Brain microvascular endothelial cell (primary cell): ENCODE measurements around the gene CYP2J2.
"Not testable (repeated sequence)": the region's sequence is repeated elsewhere in the genome, so short reads cannot be mapped to it uniquely, and the experiment has no call there.

Source experiments
- DNase-seq: peaks from one replicate; pipeline ENCODE4 v3.0.0-alpha.2; 2020
- H3K27ac ChIP-seq: fragments of 250-450 bp; sonication (Bioruptor Pico); 2 replicates; pipeline ENCODE4 v1.5.1; 2020; ENCODE audit warnings: mild to moderate bottlenecking, moderate library complexity
- H3K27me3 ChIP-seq: fragments of 250-450 bp; sonication (Bioruptor Pico); replicated peaks from 2 replicates; pipeline ENCODE4 v1.5.1; 2020; ENCODE audit warnings: mild to moderate bottlenecking
- H3K36me3 ChIP-seq: fragments of 250-450 bp; sonication (Bioruptor Pico); replicated peaks from 2 replicates; pipeline ENCODE4 v1.5.1; 2020; ENCODE audit warnings: mild to moderate bottlenecking
- H3K4me3 ChIP-seq: 2 replicates; pipeline ENCODE4 v1.5.1; 2011; ENCODE audit warnings: low read depth, mild to moderate bottlenecking, control low read depth, low read length, moderate library complexity
- in situ Hi-C: cut with HindIII; loops from 2 replicates; pipeline ENCODE4 v1.10.0; 2017; ENCODE audit warnings: low sequenced_read_pairs, low pct_ligation_motif_present
- TF ChIP-seq, protein P1 (sequence below): IDR thresholded peaks from 2 replicates; pipeline ENCODE4 v1.5.1; 2011; ENCODE audit warnings: low read depth, mild to moderate bottlenecking, moderate library complexity, low read length, control low read depth, inconsistent platforms; ENCODE audit errors: missing control alignments

CYP2J2 gene

DNA sequence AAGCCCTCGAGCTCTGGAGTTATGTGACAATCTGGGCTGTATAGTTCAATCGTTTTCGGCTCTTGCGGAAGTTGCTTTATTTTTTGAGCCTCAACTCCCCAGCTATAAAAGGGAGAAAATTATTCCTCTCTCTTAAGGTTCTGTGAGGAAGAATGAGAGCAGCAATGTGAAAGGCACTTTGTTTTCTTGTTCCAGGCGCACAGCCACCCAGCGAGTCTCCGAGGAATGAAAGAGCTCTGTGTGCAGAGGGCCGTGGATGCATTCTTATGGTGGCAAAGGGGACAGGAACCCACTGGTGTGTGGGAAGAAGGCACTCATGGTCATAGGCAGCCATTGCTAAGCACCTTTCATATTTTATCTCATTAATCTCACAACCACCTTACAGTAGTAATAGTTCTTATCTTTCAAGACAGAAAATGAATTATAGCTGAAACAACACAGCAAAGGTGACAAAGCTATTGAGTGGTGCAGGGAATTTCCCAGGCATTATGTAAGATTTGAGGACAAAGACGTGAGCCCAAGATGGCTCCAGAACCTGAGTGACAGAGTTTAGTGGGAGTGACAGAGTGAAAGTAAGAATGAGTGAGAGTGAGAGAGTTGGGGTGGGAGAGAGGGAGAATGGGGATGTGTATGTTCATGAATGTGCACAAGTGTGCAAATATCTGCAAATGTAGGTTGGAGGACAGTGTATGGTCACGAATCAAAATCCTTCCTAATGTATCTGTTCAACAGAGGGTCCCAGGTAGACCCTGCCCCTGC lies 9.4 kb downstream of the CYP2J2 start:
- Histone ChIP-seq H3K27ac (no peak overlapping the region), H3K4me3 (no peak overlapping the region), H3K27me3 (no peaks in the 10 kb centered on the region), H3K36me3 (no peaks in the 10 kb centered on the region)
- TF ChIP-seq, protein P1, sequence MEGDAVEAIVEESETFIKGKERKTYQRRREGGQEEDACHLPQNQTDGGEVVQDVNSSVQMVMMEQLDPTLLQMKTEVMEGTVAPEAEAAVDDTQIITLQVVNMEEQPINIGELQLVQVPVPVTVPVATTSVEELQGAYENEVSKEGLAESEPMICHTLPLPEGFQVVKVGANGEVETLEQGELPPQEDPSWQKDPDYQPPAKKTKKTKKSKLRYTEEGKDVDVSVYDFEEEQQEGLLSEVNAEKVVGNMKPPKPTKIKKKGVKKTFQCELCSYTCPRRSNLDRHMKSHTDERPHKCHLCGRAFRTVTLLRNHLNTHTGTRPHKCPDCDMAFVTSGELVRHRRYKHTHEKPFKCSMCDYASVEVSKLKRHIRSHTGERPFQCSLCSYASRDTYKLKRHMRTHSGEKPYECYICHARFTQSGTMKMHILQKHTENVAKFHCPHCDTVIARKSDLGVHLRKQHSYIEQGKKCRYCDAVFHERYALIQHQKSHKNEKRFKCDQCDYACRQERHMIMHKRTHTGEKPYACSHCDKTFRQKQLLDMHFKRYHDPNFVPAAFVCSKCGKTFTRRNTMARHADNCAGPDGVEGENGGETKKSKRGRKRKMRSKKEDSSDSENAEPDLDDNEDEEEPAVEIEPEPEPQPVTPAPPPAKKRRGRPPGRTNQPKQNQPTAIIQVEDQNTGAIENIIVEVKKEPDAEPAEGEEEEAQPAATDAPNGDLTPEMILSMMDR = no peak
- DNase-seq = no peak
- in situ Hi-C loops = no loop called here

DNA sequence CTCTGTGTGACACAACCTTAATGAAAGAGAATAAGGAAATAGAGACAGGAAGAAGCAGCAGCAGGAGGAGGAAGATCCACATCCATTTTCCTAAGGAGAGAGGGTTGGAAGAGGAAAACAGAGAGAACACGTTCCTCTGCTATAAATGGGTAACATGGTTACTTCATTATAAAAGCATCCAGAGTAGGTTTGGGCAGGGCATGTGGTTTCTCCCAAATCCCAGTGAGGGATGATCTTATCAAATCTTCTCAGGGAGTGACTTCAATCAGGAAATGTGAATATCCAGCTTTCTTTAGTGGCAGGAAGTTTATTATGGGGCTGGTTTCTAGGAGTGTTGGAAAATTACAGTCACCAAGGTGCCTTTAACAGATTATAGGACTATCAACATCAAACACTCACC lies 11.1 kb downstream of the CYP2J2 start:
- no peak for DNase-seq
- Histone ChIP-seq H3K36me3 (no peaks in the 10 kb centered on the region), H3K4me3 (no peak overlapping the region), H3K27ac (no peak overlapping the region), H3K27me3 (no peaks in the 10 kb centered on the region)
- TF ChIP-seq, protein P1 = no peak
- in situ Hi-C loops = no loop called here

DNA sequence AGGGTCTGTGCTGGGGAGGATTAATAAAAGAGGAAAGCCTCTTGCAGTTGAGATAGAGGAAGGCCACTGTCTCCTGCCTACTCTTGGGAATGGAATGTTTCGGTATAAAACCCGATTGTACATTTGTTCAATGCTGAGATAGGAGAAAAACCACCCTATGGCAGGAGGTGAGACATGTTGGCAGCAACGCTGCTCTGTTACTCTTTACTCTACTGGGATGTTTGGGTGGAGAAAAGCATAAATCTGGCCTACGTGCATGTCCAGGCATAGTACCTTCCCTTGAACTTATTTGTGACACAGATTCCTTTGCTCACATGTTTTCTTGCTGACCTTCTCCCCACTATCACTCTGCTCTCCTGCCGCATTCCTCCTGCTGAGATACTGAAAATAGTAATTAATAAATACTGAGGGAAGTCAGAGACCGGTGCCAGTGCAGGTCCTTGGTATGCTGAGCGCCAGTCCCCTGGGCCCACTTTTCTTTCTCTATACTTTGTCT lies 11.7 kb downstream of the CYP2J2 start:
- H3K4me3 ChIP-seq, H3K36me3 ChIP-seq, in situ Hi-C loops, DNase-seq, H3K27me3 ChIP-seq, H3K27ac ChIP-seq: not testable (repeated sequence)

DNA sequence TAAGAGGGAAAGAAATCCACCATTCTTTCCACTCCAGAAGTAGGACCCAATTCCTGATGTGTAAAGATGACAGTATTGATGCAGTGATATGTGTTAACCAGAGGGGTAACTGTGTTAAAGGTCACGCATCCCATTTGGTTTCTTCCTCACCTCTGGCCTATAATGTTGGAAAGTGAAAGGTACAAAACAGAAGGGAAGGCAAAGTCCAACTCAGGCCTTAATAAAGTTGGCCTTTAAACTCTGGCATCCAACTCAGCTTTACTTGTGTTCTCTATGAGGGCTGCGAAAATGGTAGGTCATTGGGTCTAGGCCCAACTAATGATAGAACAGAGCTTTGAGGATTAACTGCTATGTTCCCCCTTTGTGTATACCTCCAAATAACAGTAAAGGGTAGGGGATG lies 17.9 kb downstream of the CYP2J2 start:
- in situ Hi-C loops = no loop called here
- no peaks in the 10 kb centered on the region for H3K27me3 ChIP-seq
- H3K27ac ChIP-seq = no peak overlapping the region
- TF ChIP-seq, protein P1 = no peak
- DNase-seq = no peak
- H3K4me3 ChIP-seq = no peak overlapping the region
- H3K36me3 ChIP-seq = no peaks in the 10 kb centered on the region

DNA sequence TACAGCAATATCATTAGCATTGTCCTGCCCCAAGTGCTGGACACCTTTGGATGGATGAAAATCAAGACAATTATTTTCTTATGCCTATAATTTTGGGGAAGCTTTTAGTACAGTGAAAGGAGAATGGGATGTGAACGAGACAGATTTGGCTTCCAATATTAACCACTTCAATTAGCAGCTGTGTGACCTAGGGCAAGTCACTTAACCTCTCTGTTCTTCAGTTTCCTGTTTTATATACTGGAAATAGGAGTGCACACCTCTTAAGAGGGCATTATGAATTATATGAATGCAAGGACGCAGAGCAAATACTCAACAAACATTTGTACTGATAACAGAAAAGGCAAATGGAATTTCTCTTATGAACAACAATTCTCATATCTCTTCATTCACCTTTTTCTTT lies 18.5 kb downstream of the CYP2J2 start:
- in situ Hi-C loops = no loop called here
- TF ChIP-seq, protein P1 = no peak
- DNase-seq = no peak
- Histone ChIP-seq H3K4me3 (no peak overlapping the region), H3K27me3 (no peaks in the 10 kb centered on the region), H3K36me3 (no peaks in the 10 kb centered on the region), H3K27ac (no peak overlapping the region)

DNA sequence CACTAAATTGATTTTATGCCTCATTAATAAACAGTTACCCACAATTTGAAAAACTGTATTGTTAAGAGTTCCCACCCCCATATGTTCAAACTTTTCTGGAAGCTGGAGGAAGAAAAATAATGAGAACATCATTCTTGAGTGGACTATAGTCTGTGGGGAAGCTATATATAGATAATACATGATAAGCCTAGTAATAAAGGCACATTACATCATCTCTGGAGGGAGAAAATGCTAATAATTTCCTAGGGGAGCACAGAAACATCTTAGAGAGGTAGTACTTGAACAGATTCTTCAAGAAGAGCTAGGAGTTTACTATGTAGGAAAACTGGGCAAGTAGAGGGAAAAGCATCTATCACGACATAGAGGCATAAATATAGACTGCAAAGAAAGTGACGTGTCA lies 19.6 kb downstream of the CYP2J2 start:
- TF ChIP-seq, protein P1 = no peak
- DNase-seq = no peak
- no peak overlapping the region for H3K27ac ChIP-seq
- H3K27me3 ChIP-seq = no peaks in the 10 kb centered on the region
- no peaks in the 10 kb centered on the region for H3K36me3 ChIP-seq
- no peak overlapping the region for H3K4me3 ChIP-seq
- in situ Hi-C loops = no loop called here
